ENCODE results near the gene ZMYND15. TPM values are rescaled to one million over a fixed set of nuclear protein-coding genes. Genes with fewer than 3 reads are reported as not detected.

ZMYND15 gene
- total RNA-seq, 1 experiment from 2014 or later: 0.42 TPM

DNA sequence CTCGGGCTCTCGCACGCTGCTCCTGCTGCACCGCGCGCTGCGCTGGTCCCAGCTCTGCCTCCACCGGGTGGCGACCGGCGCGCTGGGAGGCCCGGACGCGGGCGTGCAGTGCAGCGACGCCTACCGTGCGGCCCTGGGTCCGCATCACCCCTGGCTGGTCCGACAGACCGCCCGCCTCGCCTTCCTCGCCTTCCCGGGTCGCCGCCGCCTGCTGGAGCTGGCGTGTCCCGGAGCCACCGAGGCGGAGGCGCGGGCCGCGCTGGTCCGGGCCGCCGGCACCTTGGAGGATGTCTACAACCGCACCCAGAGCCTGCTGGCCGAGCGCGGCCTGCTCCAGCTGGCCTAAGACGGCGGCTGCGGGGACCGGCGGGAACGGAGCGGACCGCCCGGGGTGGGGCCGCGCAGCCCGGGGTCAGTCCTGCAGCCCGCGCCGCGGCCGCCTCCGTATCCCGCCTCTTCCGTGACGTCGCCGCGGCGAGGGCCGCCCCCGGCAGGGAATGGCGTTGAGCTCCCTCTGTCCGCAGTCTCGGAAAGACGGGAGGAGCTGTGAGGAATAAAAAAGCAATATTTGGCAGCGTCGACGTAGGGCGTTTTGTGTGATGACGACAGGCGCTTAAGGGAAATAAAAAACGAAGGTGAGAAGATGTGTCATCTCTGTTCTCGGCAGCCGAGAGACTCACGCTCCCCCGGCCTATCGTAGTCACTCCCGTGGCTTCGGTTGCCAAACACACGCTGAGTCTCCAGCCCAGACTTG lies 50.5 kb downstream of the ZMYND15 start:
- no peak overlapping the region for H3K27ac ChIP-seq (ENCODE audit: insufficient read length, low read depth, low read length)
- no peak overlapping the region for H2BK12ac ChIP-seq (ENCODE audit: insufficient read length, low read depth, low read length)
- peaks cover 2% of the 10 kb centered on the region; the same call in 1 of the 2 replicates for H3K4me1 ChIP-seq (ENCODE audit: insufficient read depth, low read length)
- H2BK20ac ChIP-seq (ENCODE audit: low read depth, low read length, poor library complexity, severe bottlenecking): no peak overlapping the region
- Mint-ChIP-seq H3K4me3 (peak overlapping the region; percentile 76 to 86), H3K36me3 (ENCODE audit: insufficient read depth in 1 of 3, low read depth in 3 of 3) (no peaks in the 10 kb centered on the region; a peak in 1 of 7 replicates), H3K27me3 (ENCODE audit: low read depth) (peaks cover 74% of the 10 kb centered on the region), H3K27ac (no peak overlapping the region), H3K9me3 (no peaks in the 10 kb centered on the region; a peak in 1 of 5 replicates), H3K4me1 (peaks cover 27 to 35% of the 10 kb centered on the region in 2 experiments)
- H3K4ac ChIP-seq (ENCODE audit: low read depth, low read length): no peak overlapping the region
- H3K23me2 ChIP-seq (ENCODE audit: insufficient read length, low read depth, low read length, poor library complexity, severe bottlenecking): peaks cover 17% of the 10 kb centered on the region
- no peak overlapping the region for H4K5ac ChIP-seq (ENCODE audit: insufficient read length, low read depth, low read length)
- H3K9me3 ChIP-seq (ENCODE audit: control insufficient read depth, low read depth, low read length): no peaks in the 10 kb centered on the region
- peak; percentile 81 for DNase-seq
- H3K9ac ChIP-seq (ENCODE audit: extremely low read depth, insufficient read length, low read length): no peak overlapping the region
- H2AK5ac ChIP-seq (ENCODE audit: insufficient read length, low read length): no peak overlapping the region
- peak overlapping the region; percentile 32; the same call in 1 of the 2 replicates for H3K14ac ChIP-seq (ENCODE audit: insufficient read depth, low read length)
- no peak overlapping the region for H3K23ac ChIP-seq (ENCODE audit: insufficient read length, low read depth, low read length)
- no peak overlapping the region for H3T11ph ChIP-seq (ENCODE audit: low read length)
- H4K8ac ChIP-seq (replicated peaks; ENCODE audit: insufficient read length, low read depth, low read length): no peak overlapping the region
- no CpG with 5 or more reads among the region's 91 CpGs for WGBS (ENCODE audit: extremely low coverage, insufficient read length, low lambda C conversion rate)
- peak overlapping the region; percentile 47 for H3K4me2 ChIP-seq (ENCODE audit: insufficient read depth, insufficient read length, low read length)
- TF ChIP-seq, protein P1, sequence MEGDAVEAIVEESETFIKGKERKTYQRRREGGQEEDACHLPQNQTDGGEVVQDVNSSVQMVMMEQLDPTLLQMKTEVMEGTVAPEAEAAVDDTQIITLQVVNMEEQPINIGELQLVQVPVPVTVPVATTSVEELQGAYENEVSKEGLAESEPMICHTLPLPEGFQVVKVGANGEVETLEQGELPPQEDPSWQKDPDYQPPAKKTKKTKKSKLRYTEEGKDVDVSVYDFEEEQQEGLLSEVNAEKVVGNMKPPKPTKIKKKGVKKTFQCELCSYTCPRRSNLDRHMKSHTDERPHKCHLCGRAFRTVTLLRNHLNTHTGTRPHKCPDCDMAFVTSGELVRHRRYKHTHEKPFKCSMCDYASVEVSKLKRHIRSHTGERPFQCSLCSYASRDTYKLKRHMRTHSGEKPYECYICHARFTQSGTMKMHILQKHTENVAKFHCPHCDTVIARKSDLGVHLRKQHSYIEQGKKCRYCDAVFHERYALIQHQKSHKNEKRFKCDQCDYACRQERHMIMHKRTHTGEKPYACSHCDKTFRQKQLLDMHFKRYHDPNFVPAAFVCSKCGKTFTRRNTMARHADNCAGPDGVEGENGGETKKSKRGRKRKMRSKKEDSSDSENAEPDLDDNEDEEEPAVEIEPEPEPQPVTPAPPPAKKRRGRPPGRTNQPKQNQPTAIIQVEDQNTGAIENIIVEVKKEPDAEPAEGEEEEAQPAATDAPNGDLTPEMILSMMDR (conservative IDR thresholded peaks at IDR 0.05): peak; percentile 75
- no peaks in the 10 kb centered on the region for H3K79me2 ChIP-seq (ENCODE audit: insufficient read depth, low read length)
- H3K56ac ChIP-seq (ENCODE audit: insufficient read length, low read depth, low read length): no peak overlapping the region
- peaks cover 3% of the 10 kb centered on the region for H4K20me1 ChIP-seq (ENCODE audit: control insufficient read depth, insufficient read depth, insufficient read length)
- H2AFZ ChIP-seq (ENCODE audit: low read length): no peak overlapping the region
- H2BK120ac ChIP-seq (ENCODE audit: low read depth, low read length, poor library complexity, severe bottlenecking): no peak overlapping the region
- peaks cover 39% of the 10 kb centered on the region for H3K27me3 ChIP-seq (ENCODE audit: insufficient read depth, low read length)
- H2BK15ac ChIP-seq (ENCODE audit: low read depth, low read length): no peak overlapping the region
- no peak overlapping the region for H4K91ac ChIP-seq (ENCODE audit: insufficient read length, low read depth, low read length)
- H2BK5ac ChIP-seq (ENCODE audit: insufficient read length, low read length): no peak overlapping the region
- no peaks in the 10 kb centered on the region for H3K79me1 ChIP-seq (ENCODE audit: insufficient read depth, low read depth, low read length, poor library complexity, severe bottlenecking)
- H3K18ac ChIP-seq (ENCODE audit: insufficient read length, low read depth, low read length): peak overlapping the region; percentile 9
